ENCODE data around the gene MAP3K4.

MAP3K4 gene

DNA sequence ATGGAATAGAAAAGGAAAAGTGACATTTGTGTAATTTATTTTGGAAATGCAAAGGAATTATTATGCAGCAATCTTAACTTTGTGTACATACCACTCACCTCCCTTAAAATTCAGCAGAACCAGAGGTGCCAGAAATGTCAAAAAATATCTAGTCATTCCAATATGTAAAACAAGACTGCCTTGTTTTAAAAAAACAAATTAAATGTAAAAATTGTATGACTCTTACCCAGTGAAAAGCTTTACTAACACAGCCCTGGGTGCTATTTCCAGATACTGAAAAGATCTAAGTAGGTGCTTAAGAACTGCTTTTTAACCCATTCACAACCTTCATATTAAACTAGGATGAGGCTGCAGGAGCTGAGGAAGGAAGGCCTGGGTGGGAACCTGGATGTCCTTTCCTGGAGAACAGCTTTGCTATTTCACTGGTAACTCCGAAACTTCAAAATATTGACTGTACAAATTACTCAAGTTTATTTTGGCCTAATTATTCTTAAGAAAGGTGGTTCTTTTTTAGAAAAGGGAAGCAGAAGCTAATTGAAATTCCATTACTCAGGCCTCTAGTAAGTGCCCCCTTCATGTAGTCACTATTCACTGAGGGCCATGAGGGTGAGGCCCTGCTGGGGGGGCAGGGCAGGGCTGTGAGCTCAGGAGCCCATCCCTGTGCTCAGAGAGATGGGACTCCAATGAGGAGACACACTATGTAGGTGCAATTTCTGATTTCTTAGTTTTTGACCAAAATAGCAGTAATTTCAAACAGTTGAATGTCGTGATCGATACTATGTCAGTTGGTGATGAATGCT, 139.6 kb downstream of the MAP3K4 start:
- DNase-seq, result no peak

- no peak for DNase-seq
Measured at GRCh38 chr6:161132384-161132783, 140.8 kb downstream of the MAP3K4 start.

- no peak for DNase-seq
Measured at GRCh38 chr6:161133963-161134362, 142.4 kb downstream of the MAP3K4 start.

DNA sequence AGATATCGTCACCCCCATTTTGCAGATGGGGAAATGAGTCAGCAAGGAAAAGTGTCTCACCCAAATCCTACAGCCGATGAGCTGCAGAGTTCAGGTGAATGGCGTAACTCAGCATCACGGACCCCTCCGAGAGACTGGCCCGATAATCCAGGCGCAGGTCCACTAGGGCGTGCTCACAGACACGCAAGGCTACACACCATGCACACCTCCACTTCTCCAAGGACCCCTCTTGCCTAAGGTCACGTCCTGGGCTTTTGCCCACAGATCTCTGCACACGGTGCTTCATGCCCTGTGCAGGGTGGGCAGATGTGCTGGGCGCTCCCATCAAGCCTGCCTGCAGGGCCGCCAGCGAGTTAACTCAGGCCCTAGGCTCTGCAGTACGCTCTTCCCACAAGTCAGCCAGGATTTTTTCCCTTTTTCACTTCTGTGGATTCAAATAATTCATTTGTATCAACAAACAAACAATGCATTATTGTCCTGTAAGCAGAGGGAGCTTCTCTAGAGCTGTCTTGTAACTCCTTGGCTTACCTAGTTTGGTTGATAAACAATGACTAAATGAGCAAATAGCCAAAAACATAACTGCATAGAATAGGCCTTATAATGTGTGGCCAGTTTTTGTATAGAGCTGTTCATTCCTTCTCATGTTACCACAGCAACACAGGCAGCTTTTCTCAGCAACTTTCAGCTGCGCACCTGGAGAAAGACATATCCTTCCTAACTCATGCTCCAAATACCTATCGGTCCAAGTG, 143.2 kb downstream of the MAP3K4 start:
- DNase-seq, result no peak

- DNase-seq, result no peak
Measured at GRCh38 chr6:161135695-161136591, 144.4 kb downstream of the MAP3K4 start.

DNA sequence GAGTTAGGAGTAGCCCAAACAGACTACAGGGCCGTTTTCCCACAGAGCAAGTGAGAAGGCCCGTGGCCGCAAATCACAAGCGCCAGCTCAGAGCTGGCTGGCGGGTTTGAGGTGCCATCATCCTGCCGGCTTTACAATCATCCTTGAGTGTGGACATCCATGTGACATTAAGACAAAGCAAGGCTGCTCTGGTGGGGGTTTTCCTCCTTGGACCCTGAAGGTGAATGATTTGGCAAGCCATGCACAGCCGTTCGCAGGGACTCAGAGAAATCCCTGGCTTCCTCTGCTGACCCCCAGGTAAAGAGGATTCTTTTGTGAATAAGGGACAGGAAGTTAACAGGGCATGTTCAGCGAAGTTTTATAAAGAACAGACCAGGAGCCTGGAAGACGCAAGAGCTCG, 145.1 kb downstream of the MAP3K4 start:
- DNase-seq, result no peak

DNA sequence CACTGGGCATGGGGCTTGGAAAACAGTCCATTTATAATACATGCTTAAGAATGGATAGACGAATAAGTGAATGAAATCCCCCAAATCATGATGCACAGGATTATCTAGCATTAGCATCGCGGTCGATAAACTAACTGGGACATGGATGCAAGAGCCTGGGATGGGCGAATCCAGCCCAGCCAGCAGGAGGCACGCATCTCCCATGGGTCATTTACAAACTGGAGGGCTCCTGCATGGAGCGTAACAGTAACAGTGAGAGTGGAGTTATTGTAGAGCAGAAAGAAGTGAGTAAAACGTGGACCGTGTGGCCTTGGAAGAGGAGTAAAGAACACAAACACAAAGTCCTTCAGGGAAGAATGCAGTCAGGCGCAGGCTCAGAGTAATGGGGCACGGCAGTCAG, 145.8 kb downstream of the MAP3K4 start:
- no peak for DNase-seq

GRCh38 chr6:161137839-161138542, 146.4 kb downstream of the MAP3K4 start:
- no peak for DNase-seq

DNA sequence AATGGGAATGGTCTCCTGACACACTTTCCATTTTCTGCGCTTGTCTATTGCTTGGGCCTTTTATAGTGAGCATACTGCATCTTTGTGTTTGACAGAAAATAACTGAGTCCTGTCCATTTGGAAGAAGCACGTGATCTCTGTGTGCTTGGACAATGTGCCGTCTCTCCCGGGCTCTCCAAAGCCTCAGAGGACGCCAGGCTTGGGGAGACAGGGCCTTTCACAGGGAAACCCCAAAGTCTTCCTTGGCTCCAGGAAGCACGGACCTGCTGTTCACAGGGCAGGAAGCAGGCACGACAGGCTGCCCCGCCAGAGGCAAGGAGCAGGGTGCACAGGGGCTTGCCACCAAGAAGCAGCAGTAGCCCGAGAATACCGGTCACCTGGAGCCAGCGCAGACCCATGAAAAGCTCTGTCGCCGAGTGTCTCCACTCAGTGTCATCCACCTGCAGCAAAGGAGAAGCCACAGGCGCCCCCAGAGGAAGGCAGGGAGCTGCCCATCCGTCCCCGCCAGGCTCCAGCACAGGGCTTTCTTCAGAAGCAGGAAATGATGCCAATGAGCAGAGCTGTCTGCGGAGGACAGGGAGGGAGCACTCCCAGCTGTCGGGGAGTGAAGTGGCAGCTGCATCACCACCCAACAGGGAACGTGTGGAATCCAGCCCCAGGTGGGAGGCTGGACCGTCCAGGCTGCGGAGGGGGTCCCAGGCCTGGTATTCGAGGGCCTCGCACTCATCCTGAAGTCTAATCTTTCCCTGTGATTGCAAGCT, 147.2 kb downstream of the MAP3K4 start:
- no peak for DNase-seq

- no peak for DNase-seq
Measured at GRCh38 chr6:161139304-161139765, 147.8 kb downstream of the MAP3K4 start.

DNA sequence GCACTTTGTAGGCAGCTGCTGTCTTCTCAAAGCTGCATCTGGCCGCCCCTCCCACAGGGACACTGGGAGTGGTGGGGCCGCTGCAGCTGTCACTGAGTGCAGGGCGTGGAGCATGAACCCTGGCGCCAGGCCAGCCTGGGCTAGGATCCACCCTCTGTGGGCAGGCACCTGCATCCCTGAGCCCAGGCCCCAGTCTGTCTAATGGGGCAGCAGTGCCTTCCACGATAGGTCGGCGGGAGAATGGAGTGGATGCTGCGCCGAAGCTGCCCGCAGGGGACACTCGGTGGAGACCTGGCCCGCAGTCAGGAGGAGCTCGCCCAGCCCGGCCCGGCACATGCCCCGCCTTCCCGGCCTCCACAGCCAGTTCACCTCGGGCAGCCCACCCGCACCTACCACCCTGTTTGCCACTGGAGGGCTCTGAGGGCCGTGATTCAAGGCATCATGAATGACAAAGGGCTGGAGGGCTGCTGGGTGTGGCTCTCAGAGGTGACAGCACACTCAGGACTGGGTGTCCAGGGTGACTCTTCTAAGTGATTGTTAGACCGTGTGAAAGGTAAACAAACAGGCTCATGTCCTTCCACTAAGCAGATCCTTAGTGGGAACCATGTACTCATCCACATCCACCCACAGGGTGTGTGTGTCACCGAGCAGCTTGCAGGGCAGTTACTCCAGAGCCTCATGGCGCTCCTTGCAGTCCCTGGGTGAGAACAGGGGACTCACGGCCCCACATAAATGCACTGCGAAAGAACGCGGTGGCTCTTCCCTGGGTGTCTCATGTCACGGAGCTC, 148.4 kb downstream of the MAP3K4 start:
- no peak for DNase-seq

- no peak for DNase-seq
Measured at GRCh38 chr6:161140554-161140875, 148.9 kb downstream of the MAP3K4 start.

DNA sequence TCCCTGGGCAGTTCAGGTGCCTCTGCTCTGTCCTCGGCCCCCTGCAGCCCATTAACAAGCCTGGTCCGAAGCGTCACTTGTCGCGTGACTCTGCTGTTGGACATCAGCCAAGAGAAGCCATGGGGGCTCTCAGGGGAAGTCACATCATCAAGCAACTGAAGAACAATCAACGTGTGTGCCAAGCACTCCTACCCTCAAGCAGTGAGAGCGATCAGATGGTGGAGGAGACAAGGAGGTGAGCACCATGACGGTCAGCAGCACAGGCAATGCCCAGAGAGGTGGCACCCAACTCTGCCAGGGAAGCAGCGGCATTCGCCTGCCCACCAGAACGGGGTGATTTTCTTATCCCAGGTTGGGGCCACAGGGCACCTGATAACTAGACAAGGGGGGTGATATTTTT, 149.6 kb downstream of the MAP3K4 start:
- no peak for DNase-seq

- DNase-seq, result no peak
Measured at GRCh38 chr6:161142957-161143296, 151.4 kb downstream of the MAP3K4 start.

DNA sequence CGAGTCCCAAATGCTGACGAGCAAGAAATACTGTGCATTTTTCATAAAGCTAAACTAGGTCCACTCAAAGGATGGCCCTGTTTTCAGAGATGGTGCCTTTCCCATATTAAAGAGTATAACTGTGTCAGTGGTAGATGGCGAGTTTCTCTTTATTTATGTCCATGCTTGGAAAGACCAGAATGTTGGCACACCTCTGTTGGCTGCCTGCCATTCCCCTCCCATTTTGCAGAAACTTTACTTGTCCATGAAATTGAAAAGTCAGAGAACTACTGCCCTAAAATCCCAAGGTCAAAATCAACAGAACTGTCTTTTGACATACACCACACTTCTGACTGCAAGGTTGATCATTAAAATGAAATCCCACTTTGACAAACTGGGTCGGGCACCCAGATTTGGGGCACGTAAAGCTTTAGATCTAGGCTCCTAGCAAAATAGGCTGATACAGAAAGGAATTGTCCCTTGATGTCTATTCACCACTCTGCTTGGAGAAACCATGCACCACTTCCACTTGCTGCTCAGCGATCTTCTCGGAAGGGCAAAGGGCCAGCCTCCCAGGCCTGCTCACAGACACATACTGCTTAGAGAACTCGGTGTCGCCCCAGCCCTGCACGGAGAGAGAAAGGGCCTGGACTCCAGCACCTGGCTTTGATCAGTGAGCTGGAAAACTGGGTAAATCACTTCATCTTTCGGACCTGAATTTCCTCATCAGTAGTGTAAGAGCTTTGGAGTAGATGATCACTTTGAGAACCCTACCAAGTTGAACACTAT, 152.3 kb downstream of the MAP3K4 start:
- DNase-seq, result no peak

DNA sequence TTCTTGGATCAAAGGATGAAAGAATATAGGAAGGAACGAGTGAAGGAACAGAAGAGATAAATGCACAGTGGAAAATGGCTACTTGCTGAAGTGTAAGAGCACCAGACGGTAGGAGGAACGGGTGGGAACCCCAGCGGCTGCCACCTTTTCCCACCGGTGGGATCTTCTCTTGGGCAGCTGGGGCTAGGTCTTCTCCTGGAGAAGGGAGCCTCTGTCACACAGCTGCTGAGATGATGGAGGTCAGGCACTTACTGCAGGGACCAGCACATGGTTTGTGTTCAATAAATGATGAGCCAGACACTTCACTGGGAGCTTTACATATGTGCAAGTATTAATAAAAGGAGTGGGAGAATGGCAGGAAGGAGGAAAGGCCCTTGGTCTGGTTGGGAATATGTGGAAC, 158.6 kb downstream of the MAP3K4 start:
- DNase-seq, result no peak

DNA sequence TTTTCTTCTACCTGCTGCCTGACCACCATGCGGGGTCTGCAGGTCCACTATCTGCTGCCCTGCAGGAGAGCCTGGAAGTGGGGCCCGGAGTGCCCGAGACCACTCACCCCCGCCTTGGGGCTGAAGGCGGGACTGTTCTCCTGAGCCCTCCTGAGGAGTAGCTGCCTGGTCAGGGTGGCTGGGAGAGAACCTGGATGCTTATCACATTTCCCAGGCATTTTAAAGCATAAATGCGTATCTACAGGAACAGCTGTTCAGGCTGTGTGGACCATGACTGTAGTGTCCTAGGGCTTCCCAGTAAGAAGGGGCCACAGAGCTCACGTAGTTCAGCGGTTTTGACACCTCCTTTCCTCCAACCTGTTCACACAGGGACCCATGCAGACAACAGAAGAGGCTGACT, 159.0 kb downstream of the MAP3K4 start:
- no peak for DNase-seq

GRCh38 chr6:161151059-161151645, 159.6 kb downstream of the MAP3K4 start:
- DNase-seq, result no peak

DNA sequence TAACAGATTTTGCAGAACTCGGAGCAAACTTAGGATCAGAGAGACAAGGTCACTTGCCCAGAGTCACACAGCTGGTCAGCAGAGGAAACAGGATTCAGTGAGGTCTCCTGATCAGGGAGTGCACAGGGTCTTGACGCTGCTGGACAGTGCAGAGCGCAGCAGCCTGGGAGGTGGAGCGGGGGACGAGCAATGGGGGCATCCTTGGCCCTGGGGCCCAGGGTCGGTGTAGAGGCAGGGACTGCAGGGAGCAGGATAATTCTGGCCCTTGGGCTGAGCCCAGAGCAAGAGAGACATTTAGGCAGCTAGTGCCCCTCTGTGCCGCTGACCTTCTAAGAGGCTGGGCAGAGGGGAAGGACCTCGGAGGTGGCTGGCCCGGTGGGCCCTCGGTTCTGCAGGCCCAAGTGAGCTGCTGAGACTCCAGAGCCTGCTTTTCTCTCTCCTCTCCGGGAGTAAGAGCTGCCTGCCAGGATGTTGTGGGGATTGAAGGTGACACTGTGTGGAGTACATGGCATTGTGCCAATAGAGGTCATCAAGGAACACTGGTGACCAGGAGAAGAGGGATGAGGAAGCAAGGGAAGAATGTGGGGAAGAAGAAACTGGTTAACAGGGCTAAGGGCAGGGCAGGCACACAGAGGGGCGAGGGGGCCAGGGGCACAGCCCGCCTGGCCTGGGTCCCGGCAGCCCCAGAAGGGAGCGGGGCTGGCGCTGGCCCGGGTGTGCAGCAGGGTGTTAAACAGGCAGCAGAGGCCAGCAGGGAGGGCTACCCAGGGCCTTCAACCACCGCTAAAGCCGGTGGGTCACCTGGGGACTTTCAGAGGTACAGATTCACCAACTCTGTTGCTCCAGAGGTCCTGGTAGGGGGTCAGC, 160.3 kb downstream of the MAP3K4 start:
- DNase-seq, result no peak

All from activated CD4-positive, alpha-beta T cell treated with anti-CD3 and anti-CD28 coated beads, Interleukin-2, Interleukin-6, amounts not matched to agents 100 ng/mL and 50 ng/mL, durations not matched to agents 16 hours and 8 hours (primary cell).